Heart right ventricle (tissue), 16 donors: ENCODE results near the gene NAB1. TPM values are rescaled to one million over a fixed set of nuclear protein-coding genes. Genes with fewer than 3 reads are reported as not detected.
A peak's percentile ranks its signal among the peaks of the same experiment; 100 is the strongest.

Experiments
- ATAC-seq, 8 donors: fragments of 200-7000 bp; cut with Tn5 transposase; one replicate each; pipeline ENCODE4 v1.9.1; 2020; ENCODE audit warnings: mild to moderate bottlenecking in 8 of 8, moderate library complexity in 8 of 8, moderate number of reproducible peaks in 1 of 8
- DNase-seq, 2 donors: peaks; one replicate each; pipeline ENCODE4 v3.0.0-alpha.2; 2020
- H3K27ac ChIP-seq, 10 donors: fragments of 200-600 bp; sonication (generic) in 2 of 10; one replicate each; pipeline versions ENCODE4 v1.5.0 to v1.8.0; 2020 to 2022; ENCODE audit warnings: mild to moderate bottlenecking in 3 of 10
- H3K27me3 ChIP-seq, 7 donors: fragments of 200-600 bp; one replicate each; pipeline ENCODE4 v1.8.0; 2021 to 2022; ENCODE audit warnings: mild to moderate bottlenecking in 2 of 7
- H3K36me3 ChIP-seq, 9 donors: fragments of 200-600 bp; sonication (generic) in 1 of 9; one replicate each; pipeline versions ENCODE4 v1.5.0 to v1.8.0; 2020 to 2022; ENCODE audit warnings: mild to moderate bottlenecking in 2 of 9
- H3K4me1 ChIP-seq, 9 donors: fragments of 200-600 bp; sonication (generic) in 1 of 9; one replicate each; pipeline versions ENCODE4 v1.5.0 to v1.8.0; 2020 to 2022; ENCODE audit warnings: mild to moderate bottlenecking in 4 of 9
- H3K4me3 ChIP-seq, 10 donors: fragments of 200-600 bp; sonication (generic) in 2 of 10; one replicate each; pipeline versions ENCODE4 v1.5.0 to v1.8.0; 2020 to 2022; ENCODE audit warnings: mild to moderate bottlenecking in 7 of 10, moderate library complexity in 2 of 10
- H3K9me3 ChIP-seq, 11 donors: fragments of 200-600 bp in 10 of 11; sonication (generic) in 2 of 11; one replicate each; pipeline versions ENCODE4 v1.5.0 to v1.8.0; 2013 to 2022; ENCODE audit warnings: mild to moderate bottlenecking in 2 of 11, control low read depth in 1 of 11, moderate library complexity in 1 of 11
- WGBS, 2 donors: extraction: QIAGEN DNeasy Blood & Tissue Kit; methylation state at CpG; one replicate each; pipeline ENCODE4 v1.1.7; 2013; ENCODE audit warnings: inconsistent platforms in 1 of 2; 5-methylcytosine and 5-hydroxymethylcytosine counted together
- intact Hi-C, 10 donors: fragments of 100-400 bp; cut with DNase I; formaldehyde crosslinking; loops; one replicate each; pipeline versions ENCODE4 v1.11.1 to v1.14.2; 2022
- long read RNA-seq, 3 donors: library from polyadenylated mRNA; unstranded; transcript quantifications; one replicate each; pipeline ENCODE4 v2.0.0, GENCODE V29; 2020 to 2021
- polyA plus RNA-seq, 2 donors: library from polyadenylated mRNA; stranded (reverse); fragments of 200-250 nt; gene quantifications; one replicate each; pipeline ENCODE4 v1.2.3, GENCODE V29; 2013
- total RNA-seq, 10 donors: library from RNA; stranded (reverse); fragmentation: NEBNext Ultra II Directional in 3 of 10; extraction: Animal tissue kit (Norgen Biotek cat#: 25700) in 3 of 10; gene quantifications; one replicate each; pipeline versions ENCODE4 v1.2.1 to v1.2.4, GENCODE V29; 2021 to 2023
- TF ChIP-seq, protein P1 (sequence below), 9 donors: fragments of 200-600 bp; sonication (generic) in 2 of 9; IDR thresholded peaks; one replicate each; pipeline versions ENCODE4 v1.5.0 to v1.8.0; 2021 to 2022; ENCODE audit warnings: antibody characterized with exemption in 9 of 9, mild to moderate bottlenecking in 5 of 9, moderate library complexity in 1 of 9
- donor health status: Arrhythmogenic right ventricular cardiomyopathy.
- donor health status: ischemic (EF 13 %, LVEDD 7.1; RV severe dilation, severe dysfunction).
- donor health status: healthy with polysubstance abuse.
- donor health status: DM: no; HTN: yes; CAD: no.
- donor health status: DM: no; HTN: no; CAD: no.
- donor health status: ischemic (EF 25% LVEDD 6.9; RV normal size, moderate dysfunction).
- donor health status: ischemic (EF 25% LVEDD 5.7; RV mildly dilated, moderate dysfunction).
- donor health status: healthy.
- donor health status: DM: yes; HTN: yes; CAD: no.
- donor health status: Ischemic cardiomyopathy.
- donor health status: ischemic (EF 35%, LVEDD 5.7; RV mildly dilated, moderate dysfunction).
- donor health status: nonischemic (EF 11% LVEDD 7.7; RV severe dilation, severe dysfunction).
- donor health status: DM: yes; HTN: yes; CAD: no.
- donor health status: PGD.
- donor health status: ischemic (EF 29% LVEDD 5.4; RV normal size, mild dysfunction).
- donor health status: nonischemic (EF 23%, LVEDD 6.1; RV moderate dilation, normal function).

NAB1 gene, protein sequence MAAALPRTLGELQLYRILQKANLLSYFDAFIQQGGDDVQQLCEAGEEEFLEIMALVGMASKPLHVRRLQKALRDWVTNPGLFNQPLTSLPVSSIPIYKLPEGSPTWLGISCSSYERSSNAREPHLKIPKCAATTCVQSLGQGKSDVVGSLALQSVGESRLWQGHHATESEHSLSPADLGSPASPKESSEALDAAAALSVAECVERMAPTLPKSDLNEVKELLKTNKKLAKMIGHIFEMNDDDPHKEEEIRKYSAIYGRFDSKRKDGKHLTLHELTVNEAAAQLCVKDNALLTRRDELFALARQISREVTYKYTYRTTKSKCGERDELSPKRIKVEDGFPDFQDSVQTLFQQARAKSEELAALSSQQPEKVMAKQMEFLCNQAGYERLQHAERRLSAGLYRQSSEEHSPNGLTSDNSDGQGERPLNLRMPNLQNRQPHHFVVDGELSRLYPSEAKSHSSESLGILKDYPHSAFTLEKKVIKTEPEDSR
- total RNA-seq (10 to 100 TPM; 22.7 to 41.5 (median 28.4) TPM), polyA plus RNA-seq (10 to 100 TPM in 1 of 2 donors, 1 to 10 TPM in 1; 9.3 to 18.9 TPM)
- long read RNA-seq, donor 1, partial matches to known transcripts = 3 of 9 reads
- long read RNA-seq, donor 1, other reads (novel, unspliced or antisense) = 3 of 9 reads
- long read RNA-seq, donor 2, transcript NAB1-202 (8 exons, 2,360 nt) = major isoform, 7 of 28 reads
- long read RNA-seq, donor 2, partial matches to known transcripts = 8 of 28 reads
- long read RNA-seq, donor 2, other reads (novel, unspliced or antisense) = 11 of 28 reads
- long read RNA-seq, donor 3, transcript NAB1-202 (8 exons, 2,360 nt) = major isoform, 7 of 18 reads
- long read RNA-seq, donor 3, partial matches to known transcripts = 4 of 18 reads
- long read RNA-seq, donor 3, other reads (novel, unspliced or antisense) = 6 of 18 reads

DNA sequence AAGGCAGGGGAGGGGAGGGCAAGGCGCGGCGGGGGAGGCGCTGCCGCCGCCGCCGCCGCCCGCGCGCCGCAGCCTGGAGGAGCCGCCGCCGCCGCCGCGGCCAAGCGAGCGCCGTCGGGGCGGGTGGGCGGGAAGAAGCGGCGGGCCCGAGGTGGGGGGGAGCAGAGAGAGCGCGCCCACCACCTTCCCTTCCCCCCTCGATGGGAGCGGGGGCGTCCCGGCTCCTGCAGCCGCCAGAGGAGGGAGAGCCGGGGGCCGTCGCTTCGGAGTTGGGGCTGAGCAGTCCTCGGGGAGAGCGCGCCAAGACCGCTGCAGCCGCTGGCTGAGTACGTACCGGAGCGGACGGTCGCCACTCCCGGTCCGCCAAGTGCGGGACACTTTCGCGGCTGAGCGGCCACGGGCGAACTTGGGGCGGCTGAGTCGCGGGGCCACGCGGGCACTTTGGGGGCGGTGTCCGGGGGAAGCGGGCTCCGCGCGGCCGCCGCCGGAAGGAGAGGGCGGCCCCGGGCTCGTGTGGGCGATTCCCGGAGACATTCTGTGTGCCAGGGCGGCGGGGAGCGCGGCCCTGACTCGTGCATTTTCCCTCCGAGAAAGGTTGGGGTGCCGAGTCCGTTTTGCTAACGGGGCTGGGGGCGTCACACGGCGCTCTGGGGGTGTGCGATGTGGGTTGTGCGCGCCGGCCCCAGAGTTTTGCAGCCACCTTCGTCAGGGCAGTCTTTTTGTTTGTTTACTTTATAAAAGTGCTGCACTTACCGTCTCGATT, at the start of gene NAB1:
TSS of gene NAB1 (plus strand) at position 49 of the 763 bp plus-strand sequence. CDS start 10,094 bp downstream, outside the sequence.
- no peaks in the 10 kb centered on the region for H3K36me3 ChIP-seq
- H3K4me1 ChIP-seq = peaks cover 0 to 76% (median 39%) of the 10 kb centered on the region in 9 donors
- TF ChIP-seq, protein P1, sequence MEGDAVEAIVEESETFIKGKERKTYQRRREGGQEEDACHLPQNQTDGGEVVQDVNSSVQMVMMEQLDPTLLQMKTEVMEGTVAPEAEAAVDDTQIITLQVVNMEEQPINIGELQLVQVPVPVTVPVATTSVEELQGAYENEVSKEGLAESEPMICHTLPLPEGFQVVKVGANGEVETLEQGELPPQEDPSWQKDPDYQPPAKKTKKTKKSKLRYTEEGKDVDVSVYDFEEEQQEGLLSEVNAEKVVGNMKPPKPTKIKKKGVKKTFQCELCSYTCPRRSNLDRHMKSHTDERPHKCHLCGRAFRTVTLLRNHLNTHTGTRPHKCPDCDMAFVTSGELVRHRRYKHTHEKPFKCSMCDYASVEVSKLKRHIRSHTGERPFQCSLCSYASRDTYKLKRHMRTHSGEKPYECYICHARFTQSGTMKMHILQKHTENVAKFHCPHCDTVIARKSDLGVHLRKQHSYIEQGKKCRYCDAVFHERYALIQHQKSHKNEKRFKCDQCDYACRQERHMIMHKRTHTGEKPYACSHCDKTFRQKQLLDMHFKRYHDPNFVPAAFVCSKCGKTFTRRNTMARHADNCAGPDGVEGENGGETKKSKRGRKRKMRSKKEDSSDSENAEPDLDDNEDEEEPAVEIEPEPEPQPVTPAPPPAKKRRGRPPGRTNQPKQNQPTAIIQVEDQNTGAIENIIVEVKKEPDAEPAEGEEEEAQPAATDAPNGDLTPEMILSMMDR (IDR thresholded peaks at IDR 0.05) = no peak
- H3K9me3 ChIP-seq = no peaks in the 10 kb centered on the region
- ATAC-seq (peak; percentile 31 to 74 (median 40)), DNase-seq (peak; percentile 53 to 70)
- intact Hi-C loops = loop anchor here in 6 of 10 donors (5.0 to 10.0 kb wide), 6 partner anchors 64 to 244 kb away; partner anchors contain the start of genes NEMP2 (in 4 of the 6) and MFSD6 (in 1 of the 6)
- peak within 1 kb of the TSS; percentile 91 to 99 (median 98) for H3K27ac ChIP-seq
- H3K4me3 ChIP-seq = peak within 1 kb of the TSS; percentile 79 to 95 (median 90)
- 0 to 1% methylated on average over 48 to 95 of the region's 95 CpGs for WGBS, 2 donors
- H3K27me3 ChIP-seq = no peaks in the 10 kb centered on the region

DNA sequence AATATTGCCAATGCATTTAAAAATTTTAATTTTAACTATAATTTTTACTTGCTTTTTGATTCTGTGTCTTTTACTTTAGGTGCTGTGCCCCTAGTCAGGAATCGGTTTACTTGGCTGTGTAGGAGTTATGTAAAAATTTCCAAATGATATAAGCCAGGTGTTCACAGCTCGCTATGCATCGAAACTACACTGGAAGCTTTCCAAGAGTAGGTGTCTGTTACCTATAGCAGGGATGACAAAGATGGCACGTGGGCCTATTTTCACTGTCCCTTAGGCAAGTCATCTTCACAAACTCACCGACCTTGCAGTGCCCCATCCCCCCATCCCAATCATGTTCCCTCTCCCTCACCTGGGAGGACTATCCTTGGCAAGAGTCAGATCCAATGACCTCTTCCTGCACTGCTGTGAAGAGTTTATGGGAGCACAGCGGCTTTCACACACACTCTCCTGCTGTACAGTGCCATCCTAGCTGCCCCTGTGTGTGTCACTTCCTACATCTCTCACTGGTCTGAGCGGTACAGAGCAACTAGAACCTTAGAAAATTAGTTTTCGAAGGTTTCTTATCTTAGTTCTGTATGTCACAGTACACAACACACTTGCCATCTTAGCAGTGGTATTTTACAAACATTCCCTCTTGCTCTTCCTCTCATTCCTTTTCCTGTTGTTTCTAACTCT, 49.2 kb upstream of the NAB1 start:
- Histone ChIP-seq H3K36me3 (no peaks in the 10 kb centered on the region), H3K4me1 (peaks cover 0 to 38% (median 5%) of the 10 kb centered on the region in 9 donors), H3K27me3 (no peaks in the 10 kb centered on the region), H3K9me3 (peaks cover 0 to 3% (median 0%) of the 10 kb centered on the region in 11 donors), H3K27ac (no peak overlapping the region), H3K4me3 (no peak overlapping the region)
- no peak for ATAC-seq
- intact Hi-C loops = no loop called here
- TF ChIP-seq, protein P1 (IDR thresholded peaks at IDR 0.05) = no peak
- DNase-seq = no peak
- WGBS, 2 donors = 77 to 89% methylated on average over 8 of the region's 8 CpGs

DNA sequence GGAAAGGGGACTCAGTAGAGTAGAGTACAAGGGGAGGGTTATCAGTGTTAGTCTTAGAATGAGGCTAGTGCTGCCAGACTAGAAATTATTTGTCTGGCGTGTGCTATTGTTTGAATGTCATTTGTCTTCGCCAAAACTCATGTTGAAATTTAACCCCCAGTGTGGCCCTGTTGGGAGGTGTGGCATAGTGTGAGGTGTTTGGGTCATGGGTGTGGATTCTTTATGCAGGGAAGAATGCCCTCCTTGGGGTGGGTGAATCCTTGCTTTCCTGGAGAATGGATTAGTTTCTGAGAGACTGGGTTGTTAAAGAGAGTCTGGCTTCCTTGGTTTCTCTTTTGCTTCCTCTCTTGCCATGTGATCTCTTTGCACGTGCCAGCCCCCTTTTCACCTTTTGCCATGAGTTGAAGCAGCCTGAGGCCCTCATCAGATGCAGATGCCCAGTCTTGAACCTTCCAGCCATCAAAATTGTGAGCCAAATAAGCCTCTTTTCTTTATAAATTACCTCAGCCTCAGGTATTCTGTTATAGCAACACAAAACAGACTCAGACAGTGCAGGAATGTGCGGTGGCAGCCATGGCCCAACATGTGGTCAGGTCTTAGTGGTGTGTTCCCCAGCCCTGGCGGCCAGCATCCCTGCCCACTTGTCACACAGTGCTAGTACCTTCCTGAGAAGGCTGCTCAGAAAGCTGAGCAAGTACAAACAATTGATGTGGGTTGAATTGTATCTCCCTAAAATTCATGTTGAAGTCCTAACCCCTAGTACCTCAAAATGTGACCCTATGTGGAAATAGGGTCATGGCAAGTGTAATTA, 48.4 kb upstream of the NAB1 start:
- H3K27me3 ChIP-seq = no peaks in the 10 kb centered on the region
- no peak for DNase-seq
- no peaks in the 10 kb centered on the region for H3K36me3 ChIP-seq
- no peak overlapping the region for H3K4me3 ChIP-seq
- intact Hi-C loops = no loop called here
- no peak overlapping the region for H3K27ac ChIP-seq
- peaks cover 0 to 38% (median 5%) of the 10 kb centered on the region in 9 donors for H3K4me1 ChIP-seq
- peaks cover 0 to 3% (median 0%) of the 10 kb centered on the region in 11 donors for H3K9me3 ChIP-seq
- no peak for ATAC-seq
- 77% methylated on average over 5 of the region's 5 CpGs for WGBS, 2 donors
- TF ChIP-seq, protein P1 (IDR thresholded peaks at IDR 0.05) = no peak
